Astrocyte of the spinal cord (primary cell): ENCODE measurements around the gene NCF2.

Experiments used
- DNase-seq: peaks from one replicate; pipeline ENCODE4 v3.0.0; 2011; ENCODE audit warnings: low read depth, low spot score
- H3K4me3 ChIP-seq: 2 replicates; pipeline ENCODE4 v1.5.1; 2011; ENCODE audit warnings: low read depth, mild to moderate bottlenecking, low read length, moderate library complexity
- in situ Hi-C: cut with HindIII; loops from 2 replicates; pipeline ENCODE4 v1.10.0; 2017; ENCODE audit warnings: low sequenced_read_pairs
- TF ChIP-seq, protein P1 (sequence below): IDR thresholded peaks from 2 replicates; pipeline ENCODE4 v1.5.1; 2012; ENCODE audit warnings: low read depth, mild to moderate bottlenecking, low read length, inconsistent platforms

NCF2 gene, protein sequence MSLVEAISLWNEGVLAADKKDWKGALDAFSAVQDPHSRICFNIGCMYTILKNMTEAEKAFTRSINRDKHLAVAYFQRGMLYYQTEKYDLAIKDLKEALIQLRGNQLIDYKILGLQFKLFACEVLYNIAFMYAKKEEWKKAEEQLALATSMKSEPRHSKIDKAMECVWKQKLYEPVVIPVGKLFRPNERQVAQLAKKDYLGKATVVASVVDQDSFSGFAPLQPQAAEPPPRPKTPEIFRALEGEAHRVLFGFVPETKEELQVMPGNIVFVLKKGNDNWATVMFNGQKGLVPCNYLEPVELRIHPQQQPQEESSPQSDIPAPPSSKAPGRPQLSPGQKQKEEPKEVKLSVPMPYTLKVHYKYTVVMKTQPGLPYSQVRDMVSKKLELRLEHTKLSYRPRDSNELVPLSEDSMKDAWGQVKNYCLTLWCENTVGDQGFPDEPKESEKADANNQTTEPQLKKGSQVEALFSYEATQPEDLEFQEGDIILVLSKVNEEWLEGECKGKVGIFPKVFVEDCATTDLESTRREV

DNA sequence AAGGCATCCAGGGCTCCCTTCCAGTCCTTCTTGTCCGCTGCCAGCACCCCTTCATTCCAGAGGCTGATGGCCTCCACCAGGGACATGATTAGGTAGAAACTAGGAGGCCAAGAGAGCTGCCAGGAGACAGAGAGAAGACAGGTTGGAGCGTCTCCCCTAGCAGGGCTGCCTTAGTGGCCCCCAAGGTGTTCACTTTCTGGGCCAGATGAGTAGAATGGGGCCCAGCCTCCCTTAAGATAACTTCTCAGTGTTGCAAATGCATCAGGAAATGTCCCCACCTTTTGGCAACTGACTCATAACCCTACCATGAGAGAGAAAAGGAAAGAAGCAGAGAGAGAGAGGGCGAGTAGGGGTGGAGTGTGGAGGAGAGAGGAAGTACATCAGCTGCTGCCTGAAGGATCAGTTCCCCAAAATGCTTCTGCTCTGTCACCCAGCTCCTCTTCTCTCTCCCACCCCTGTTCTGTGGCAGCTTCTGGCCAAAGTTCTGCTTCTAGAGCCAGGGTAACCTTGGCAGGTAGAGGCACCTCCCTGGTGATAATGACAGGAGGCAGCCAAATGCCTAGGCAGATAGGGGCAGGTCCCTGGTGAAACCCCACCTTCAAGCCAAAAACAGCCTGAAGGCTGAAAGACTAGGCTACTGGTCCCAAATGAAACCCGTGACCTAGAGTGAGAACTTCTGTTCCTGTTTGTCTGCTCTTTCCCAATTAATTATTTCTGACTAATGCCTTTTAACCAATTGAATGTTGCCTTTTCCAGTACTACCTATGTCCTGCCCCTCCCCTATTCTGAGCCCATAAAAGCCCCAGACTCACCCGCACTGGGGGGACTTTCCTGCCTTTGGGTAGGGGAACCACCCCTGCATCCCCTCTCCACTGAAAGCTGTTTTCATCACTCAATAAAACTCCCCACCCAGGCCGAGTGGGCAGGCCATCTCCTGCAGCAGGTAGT lies at the start of gene NCF2:
NCF2 (minus strand) TSS at position 216 of the 948 bp plus-strand sequence; CDS start at position 86, 130 bp downstream.
- DNase-seq, result no peak
- in situ Hi-C loops, result no loop called here
- TF ChIP-seq, protein P1, sequence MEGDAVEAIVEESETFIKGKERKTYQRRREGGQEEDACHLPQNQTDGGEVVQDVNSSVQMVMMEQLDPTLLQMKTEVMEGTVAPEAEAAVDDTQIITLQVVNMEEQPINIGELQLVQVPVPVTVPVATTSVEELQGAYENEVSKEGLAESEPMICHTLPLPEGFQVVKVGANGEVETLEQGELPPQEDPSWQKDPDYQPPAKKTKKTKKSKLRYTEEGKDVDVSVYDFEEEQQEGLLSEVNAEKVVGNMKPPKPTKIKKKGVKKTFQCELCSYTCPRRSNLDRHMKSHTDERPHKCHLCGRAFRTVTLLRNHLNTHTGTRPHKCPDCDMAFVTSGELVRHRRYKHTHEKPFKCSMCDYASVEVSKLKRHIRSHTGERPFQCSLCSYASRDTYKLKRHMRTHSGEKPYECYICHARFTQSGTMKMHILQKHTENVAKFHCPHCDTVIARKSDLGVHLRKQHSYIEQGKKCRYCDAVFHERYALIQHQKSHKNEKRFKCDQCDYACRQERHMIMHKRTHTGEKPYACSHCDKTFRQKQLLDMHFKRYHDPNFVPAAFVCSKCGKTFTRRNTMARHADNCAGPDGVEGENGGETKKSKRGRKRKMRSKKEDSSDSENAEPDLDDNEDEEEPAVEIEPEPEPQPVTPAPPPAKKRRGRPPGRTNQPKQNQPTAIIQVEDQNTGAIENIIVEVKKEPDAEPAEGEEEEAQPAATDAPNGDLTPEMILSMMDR, result no peak
- no peak within 1 kb of the TSS for H3K4me3 ChIP-seq

DNA sequence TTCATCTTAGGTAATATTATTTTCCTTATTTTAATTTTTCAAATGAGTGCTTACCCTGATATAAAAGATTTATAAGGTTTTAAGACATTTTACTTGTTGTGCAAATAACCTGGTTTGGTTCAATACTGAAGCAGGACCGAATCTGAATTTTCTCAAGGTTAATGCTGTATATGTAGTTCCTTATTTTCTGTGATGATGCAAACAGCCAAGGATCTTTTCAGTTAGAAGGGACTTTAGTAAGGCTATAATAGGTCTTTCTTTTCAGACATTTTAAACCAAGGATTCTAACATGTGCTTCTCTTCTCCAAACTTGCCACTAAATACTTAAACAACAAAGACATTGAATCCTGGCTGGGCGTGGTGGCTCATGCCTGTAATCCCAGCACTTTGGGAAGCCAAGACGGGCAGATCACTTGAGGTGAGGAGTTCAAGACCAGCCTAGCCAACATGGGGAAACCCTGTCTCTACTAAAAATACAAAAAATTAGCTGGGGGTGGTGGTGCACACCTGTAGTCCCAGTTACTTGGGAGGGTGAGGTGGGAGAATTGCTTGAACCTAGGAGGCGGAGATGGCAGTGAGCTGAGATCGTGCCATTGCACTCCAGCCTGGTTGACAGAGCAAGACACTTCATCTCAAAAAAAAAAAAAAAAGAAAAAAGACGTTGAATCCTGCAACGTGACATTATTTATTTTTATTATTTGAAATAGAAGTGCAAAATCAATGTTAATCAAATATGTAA lies 48.6 kb upstream of the NCF2 start:
- DNase-seq, result no peak
- in situ Hi-C loops, result no loop called here
- H3K4me3 ChIP-seq, result no peak overlapping the region
- TF ChIP-seq, protein P1, result no peak

DNA sequence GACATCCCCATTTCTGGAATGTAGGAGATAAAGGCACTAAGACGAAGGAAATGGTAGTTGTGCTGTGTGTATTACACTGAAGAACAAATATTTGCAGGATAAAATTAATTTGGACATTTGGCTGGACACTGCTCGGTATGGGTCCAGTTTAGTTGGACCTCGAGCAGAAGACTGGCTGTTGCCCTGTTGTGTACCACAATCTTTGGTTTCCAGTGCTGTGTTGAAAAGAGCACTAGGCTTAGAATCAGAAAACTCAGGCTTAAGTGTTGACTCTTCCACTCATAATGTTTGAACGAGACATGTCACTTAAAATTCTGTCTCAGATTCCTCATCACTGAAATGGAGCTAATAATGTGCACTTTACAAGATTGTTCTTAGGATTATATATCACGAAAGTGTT lies 46.5 kb upstream of the NCF2 start:
- DNase-seq, result no peak
- in situ Hi-C loops, result no loop called here
- TF ChIP-seq, protein P1, result no peak
- peak overlapping the region; percentile 67 for H3K4me3 ChIP-seq

DNA sequence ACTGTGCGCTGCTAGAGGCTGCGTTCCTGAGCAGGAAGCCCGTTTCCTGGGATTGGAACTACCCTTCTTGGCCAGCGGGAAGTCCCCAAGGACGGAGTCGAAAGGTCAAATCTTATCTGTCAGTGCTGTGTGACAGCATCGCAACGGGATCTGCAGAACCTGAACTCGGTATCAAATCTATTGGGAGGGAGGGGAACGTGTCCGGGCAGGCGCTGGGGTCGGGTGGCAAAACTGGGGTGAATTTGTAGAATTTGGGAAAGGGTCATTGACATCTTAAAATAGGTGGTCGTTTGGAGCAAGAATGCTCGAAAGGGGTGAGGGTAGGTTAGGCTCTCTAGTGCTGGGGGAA lies 46.0 kb upstream of the NCF2 start:
- no peak for DNase-seq
- peak overlapping the region; percentile 67 for H3K4me3 ChIP-seq
- in situ Hi-C loops, result no loop called here
- TF ChIP-seq, protein P1, result no peak

DNA sequence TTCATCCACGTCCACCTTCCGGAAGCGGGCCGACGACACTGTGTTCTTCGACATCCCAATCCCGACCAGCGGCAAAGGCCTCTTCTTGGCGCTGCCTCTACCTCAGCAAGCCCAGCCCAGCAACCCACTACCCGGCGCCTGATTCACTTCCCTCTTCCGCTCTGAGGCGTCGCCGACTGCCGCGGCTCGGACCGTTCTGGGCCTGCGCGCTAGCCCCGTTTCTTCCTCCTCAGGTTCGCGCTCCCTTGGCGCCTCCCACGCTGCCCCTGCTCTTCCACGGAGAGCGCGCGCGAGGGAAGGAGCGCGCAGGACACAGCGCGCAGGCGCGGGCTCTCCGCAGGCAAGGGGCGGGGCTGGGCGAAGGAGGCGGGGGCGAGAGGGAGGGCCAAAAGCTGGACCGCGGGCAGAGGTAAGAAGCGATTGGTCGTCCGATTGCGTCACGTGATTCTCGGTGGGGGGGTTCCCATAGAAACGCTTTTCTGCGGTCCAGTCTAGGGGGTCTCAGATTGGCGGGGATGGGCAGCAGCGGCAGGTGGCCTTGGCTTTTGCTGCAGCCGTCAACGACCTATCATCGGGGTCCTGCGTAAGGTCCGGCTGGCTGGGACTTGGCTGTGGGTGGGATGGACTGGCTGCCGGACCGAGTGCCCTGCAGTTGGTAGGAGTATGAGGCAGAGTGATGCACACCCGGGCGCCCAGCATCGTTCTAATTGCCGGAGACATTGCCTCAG lies 45.5 kb upstream of the NCF2 start, which contains the start of gene ARPC5:
ARPC5 (minus strand) TSS at position 178 of the 728 bp plus-strand sequence; CDS start at position 54, 124 bp downstream.
- in situ Hi-C loops, result no loop called here
- H3K4me3 ChIP-seq, result peak within 1 kb of the TSS; percentile 92

More for the DNA sequence above, 45.5 kb upstream of the NCF2 start, which contains the start of gene ARPC5:
- TF ChIP-seq, protein P1, result no peak
- peak; percentile 99 for DNase-seq
